ENCODE data around the gene TFR2.

- no peak for TF ChIP-seq CTCF (conservative IDR thresholded peaks at IDR 0.05)
- no peak for TF ChIP-seq ZFX (IDR thresholded peaks at IDR 0.05)
Observed at GRCh38 chr7:100682228-100682741, 40.9 kb upstream of the TFR2 start.

Measured in C4-2B (cell line).